IMR-90 (cell line): ENCODE data around the gene FOXO3. TPM values are rescaled to one million over a fixed set of nuclear protein-coding genes. Genes with fewer than 3 reads are reported as not detected.

ENCODE experiments used
- ATAC-seq: fragments of 200-7000 bp; cut with Tn5 transposase; 2 replicates; pipeline ENCODE4 v1.9.1; 2020; ENCODE audit warnings: low read depth, mild to moderate bottlenecking, moderate library complexity
- BruUV-seq: library from RNA; stranded (reverse); fragments of 400-500 nt; replicated peaks from 2 replicates; lab custom pipeline; 2021; lab: Mats Ljungman, UMichigan
- CTCF ChIA-PET: fragments of 300-600 bp; formaldehyde crosslinking; extraction: SDS; loops from one replicate; lab custom pipeline; 2021; ENCODE audit warnings: antibody characterized with exemption; lab: Yijun Ruan, JAX
- POLR2A ChIA-PET: fragments of 300-600 bp; sonication (Branson Sonifier 250); formaldehyde crosslinking; loops from one replicate; lab custom pipeline; 2022; ENCODE audit warnings: antibody characterized with exemption; ENCODE audit not compliant: unreplicated experiment; lab: Charles Lee
- DNase-seq: peaks from one replicate; pipeline ENCODE4 v3.0.0; 2013
- H2AFZ ChIP-seq: replicated peaks from 2 replicates; pipeline ENCODE3; 2013; ENCODE audit warnings: low read length, mild to moderate bottlenecking; ENCODE audit not compliant: poor library complexity
- H2AK5ac ChIP-seq: 2 replicates; pipeline ENCODE4 v1.6.1; 2013; ENCODE audit warnings: low read depth, low read length, inconsistent platforms
- H2AK9ac ChIP-seq: replicated peaks from 2 replicates; pipeline ENCODE3; 2013; ENCODE audit warnings: mild to moderate bottlenecking, low read depth, low read length, moderate library complexity; ENCODE audit not compliant: poor library complexity
- H2BK120ac ChIP-seq: 2 replicates; pipeline ENCODE4 v1.6.1; 2013; ENCODE audit warnings: low read depth, low read length, inconsistent platforms
- H2BK15ac ChIP-seq: 3 replicates; pipeline ENCODE4 v1.6.1; 2013; ENCODE audit warnings: low read depth, low read length, inconsistent platforms
- H2BK20ac ChIP-seq: 2 replicates; pipeline ENCODE4 v1.6.1; 2013; ENCODE audit warnings: low read depth, mild to moderate bottlenecking, inconsistent platforms, low read length, moderate library complexity
- H2BK5ac ChIP-seq: 2 replicates; pipeline ENCODE4 v1.6.1; 2013; ENCODE audit warnings: mild to moderate bottlenecking, low read depth, low read length, inconsistent platforms; ENCODE audit not compliant: poor library complexity, severe bottlenecking
- H3K14ac ChIP-seq: replicated peaks from 2 replicates; pipeline ENCODE4 v1.6.1; 2013; ENCODE audit warnings: low read depth, low read length, inconsistent platforms
- H3K18ac ChIP-seq: 2 replicates; pipeline ENCODE4 v1.6.1; 2013; ENCODE audit warnings: low read depth, low read length, control low read depth
- H3K23ac ChIP-seq: 2 replicates; pipeline ENCODE4 v1.6.1; 2013; ENCODE audit warnings: low read depth, low read length, inconsistent platforms
- H3K27ac ChIP-seq: 2 replicates; pipeline ENCODE4 v1.5.1; 2013; ENCODE audit warnings: mild to moderate bottlenecking, control low read depth, low read length; ENCODE audit not compliant: insufficient read depth
- H3K27me3 ChIP-seq: 2 replicates; pipeline ENCODE4 v1.6.1; 2013; ENCODE audit warnings: low read length; ENCODE audit not compliant: control insufficient read depth, insufficient read depth
- H3K36me3 ChIP-seq: 2 replicates; pipeline ENCODE4 v1.6.1; 2013; ENCODE audit warnings: low read length, mixed read lengths; ENCODE audit not compliant: control insufficient read depth, insufficient read depth
- H3K4ac ChIP-seq: 2 replicates; pipeline ENCODE4 v1.6.1; 2013; ENCODE audit warnings: low read depth, low read length, inconsistent platforms
- H3K4me1 ChIP-seq: 2 replicates; pipeline ENCODE4 v1.6.1; 2013; ENCODE audit warnings: low read length, mixed read lengths; ENCODE audit not compliant: control insufficient read depth, insufficient read depth
- H3K4me2 ChIP-seq: 2 replicates; pipeline ENCODE4 v1.6.1; 2013; ENCODE audit warnings: low read depth, mild to moderate bottlenecking, control low read depth, low read length, moderate library complexity
- H3K4me3 ChIP-seq: 2 replicates; pipeline ENCODE4 v1.5.1; 2013; ENCODE audit warnings: low read depth, mild to moderate bottlenecking, control low read depth, low read length, moderate library complexity; ENCODE audit not compliant: insufficient read depth
- H3K56ac ChIP-seq: 2 replicates; pipeline ENCODE4 v1.6.1; 2013; ENCODE audit warnings: low read length, inconsistent platforms; ENCODE audit not compliant: insufficient read depth; ENCODE audit errors: extremely low read depth
- H3K79me1 ChIP-seq, 2 experiments: 2 replicates each; pipeline ENCODE4 v1.6.1; 2013; ENCODE audit warnings: low read length in 2 of 2, inconsistent platforms in 1 of 2, low read depth in 1 of 2
- H3K9ac ChIP-seq: 2 replicates; pipeline ENCODE4 v1.6.1; 2013; ENCODE audit warnings: low read depth, low read length, control low read depth
- H3K9me1 ChIP-seq: 2 replicates; pipeline ENCODE4 v1.6.1; 2013; ENCODE audit warnings: low read length, inconsistent platforms; ENCODE audit not compliant: insufficient read depth
- H3K9me3 ChIP-seq: 2 replicates; pipeline ENCODE4 v1.6.1; 2013; ENCODE audit warnings: low read length; ENCODE audit not compliant: control insufficient read depth, insufficient read depth
- H4K20me1 ChIP-seq: 2 replicates; pipeline ENCODE4 v1.6.1; 2013; ENCODE audit warnings: low read length, inconsistent platforms; ENCODE audit not compliant: insufficient read depth
- H4K5ac ChIP-seq: 2 replicates; pipeline ENCODE4 v1.6.1; 2013; ENCODE audit warnings: mild to moderate bottlenecking, low read depth, low read length, control low read depth
- H4K8ac ChIP-seq, 2 experiments: 2 replicates each; pipeline ENCODE4 v1.6.1; 2013; ENCODE audit warnings: low read depth in 2 of 2, low read length in 2 of 2, control low read depth in 1 of 2, inconsistent platforms in 1 of 2
- H4K91ac ChIP-seq: 2 replicates; pipeline ENCODE4 v1.6.1; 2013; ENCODE audit warnings: low read depth, low read length, inconsistent platforms; ENCODE audit not compliant: insufficient read depth
- RAD21 ChIP-seq: IDR thresholded peaks from 2 replicates; pipeline ENCODE4 v1.6.1; 2012; ENCODE audit warnings: low read length, improper control_type of control experiment
- WGBS, 2 experiments: methylation state at CpG; one replicate each; pipeline versions ENCODE4 v1.1.5 to v1.1.7; 2013; ENCODE audit warnings: missing lambda C conversion rate in 2 of 2; ENCODE audit not compliant: insufficient read length in 1 of 2; ENCODE audit errors: extremely low coverage in 2 of 2; 5-methylcytosine and 5-hydroxymethylcytosine counted together
- dilution Hi-C: fragments of 300-500 bp; cut with HindIII; formaldehyde crosslinking; loops from one replicate; pipeline ENCODE4 v1.14.3; 2018; ENCODE audit warnings: low sequenced_read_pairs; ENCODE audit not compliant: unreplicated experiment
- in situ Hi-C: fragments of 300-500 bp; cut with MboI; formaldehyde crosslinking; loops from 3 replicates; pipeline ENCODE4 v1.14.3; 2019; ENCODE audit warnings: low sequenced_read_pairs, inconsistent platforms, mixed read lengths
- intact Hi-C: fragments of 100-400 bp; cut with micrococcal nuclease; formaldehyde crosslinking; loops from 2 replicates; pipeline ENCODE4 v1.10.0; 2022
- polyA plus RNA-seq, 3 experiments: library from polyadenylated mRNA; depleted of rRNA; stranded (reverse); fragments of >200 nt; gene quantifications; 2 replicates each; pipeline ENCODE4 v1.2.3, GENCODE V29; 2012; ENCODE audit warnings: low replicate concordance in 1 of 3
- total RNA-seq: library from RNA; depleted of rRNA; stranded (reverse); fragments of >200 nt; gene quantifications from 2 replicates; pipeline ENCODE4 v1.2.3, GENCODE V29; 2012
- TF ChIP-seq, protein P1 (sequence below): conservative IDR thresholded peaks from 2 replicates; pipeline ENCODE4 v1.5.1; 2012; ENCODE audit warnings: mild to moderate bottlenecking, low read depth, low read length, improper control_type of control experiment

The FOXO3 gene
- total and polyA plus RNA-seq, 2 of the 4 experiments (the other 2 are of a cell fraction): 17.5 to 38.7 TPM

DNA sequence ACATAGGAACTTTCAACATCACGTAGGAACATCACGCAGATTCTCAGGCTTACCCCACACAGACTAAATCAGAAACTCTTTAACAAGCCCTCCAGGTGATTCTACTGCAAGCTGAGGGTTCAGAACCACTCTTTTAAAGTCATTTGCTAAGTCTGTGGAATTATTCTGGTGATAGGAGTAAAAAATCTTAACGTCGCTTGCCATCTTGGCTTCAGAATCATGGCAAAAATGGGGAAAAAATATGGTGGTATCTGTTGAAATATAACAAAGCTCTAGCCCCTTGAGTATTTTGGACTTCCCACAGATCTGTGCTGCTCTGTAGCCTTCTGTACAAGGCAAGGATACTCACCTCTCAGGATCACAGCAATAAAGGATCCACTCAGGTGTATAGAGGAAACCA lies 17.4 kb downstream of the FOXO3 start:
- peak overlapping the region; percentile 15; the same call in 1 of the 2 replicates for H3K27ac ChIP-seq
- H3K9me1 ChIP-seq: peaks cover 34% of the 10 kb centered on the region
- peak overlapping the region; percentile 39 for H2BK5ac ChIP-seq
- ATAC-seq (no peak), DNase-seq (no peak)
- H3K27me3 ChIP-seq: no peaks in the 10 kb centered on the region
- 100% methylated on average over 2 of the region's 4 CpGs; no CpG with 5 or more reads in 1 of the 2 experiments for WGBS, 2 experiments
- no peak overlapping the region; the same call in 1 of the 2 replicates for H3K4ac ChIP-seq
- no peaks in the 10 kb centered on the region for H3K9me3 ChIP-seq
- H2BK120ac ChIP-seq: no peak overlapping the region
- H3K14ac ChIP-seq: no peak overlapping the region
- TF ChIP-seq, protein P1, sequence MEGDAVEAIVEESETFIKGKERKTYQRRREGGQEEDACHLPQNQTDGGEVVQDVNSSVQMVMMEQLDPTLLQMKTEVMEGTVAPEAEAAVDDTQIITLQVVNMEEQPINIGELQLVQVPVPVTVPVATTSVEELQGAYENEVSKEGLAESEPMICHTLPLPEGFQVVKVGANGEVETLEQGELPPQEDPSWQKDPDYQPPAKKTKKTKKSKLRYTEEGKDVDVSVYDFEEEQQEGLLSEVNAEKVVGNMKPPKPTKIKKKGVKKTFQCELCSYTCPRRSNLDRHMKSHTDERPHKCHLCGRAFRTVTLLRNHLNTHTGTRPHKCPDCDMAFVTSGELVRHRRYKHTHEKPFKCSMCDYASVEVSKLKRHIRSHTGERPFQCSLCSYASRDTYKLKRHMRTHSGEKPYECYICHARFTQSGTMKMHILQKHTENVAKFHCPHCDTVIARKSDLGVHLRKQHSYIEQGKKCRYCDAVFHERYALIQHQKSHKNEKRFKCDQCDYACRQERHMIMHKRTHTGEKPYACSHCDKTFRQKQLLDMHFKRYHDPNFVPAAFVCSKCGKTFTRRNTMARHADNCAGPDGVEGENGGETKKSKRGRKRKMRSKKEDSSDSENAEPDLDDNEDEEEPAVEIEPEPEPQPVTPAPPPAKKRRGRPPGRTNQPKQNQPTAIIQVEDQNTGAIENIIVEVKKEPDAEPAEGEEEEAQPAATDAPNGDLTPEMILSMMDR: no peak
- TF ChIP-seq RAD21: no peak
- H3K4me1 ChIP-seq: peaks cover 32% of the 10 kb centered on the region
- no peak overlapping the region for H3K4me3 ChIP-seq
- H2BK15ac ChIP-seq: no peak overlapping the region
- H3K36me3 ChIP-seq: peaks cover 3% of the 10 kb centered on the region
- no peak overlapping the region for H2AK9ac ChIP-seq
- no peak overlapping the region for H3K23ac ChIP-seq
- H4K20me1 ChIP-seq: peaks cover 86% of the 10 kb centered on the region
- no peak overlapping the region for H2AK5ac ChIP-seq
- H3K4me2 ChIP-seq: peak overlapping the region; percentile 51; the same call in 1 of the 2 replicates
- no TSS peak for BruUV-seq
- ChIA-PET CTCF (interaction anchor here (0.6 kb wide), 1 partner anchor 10 kb away, joined by 3 read pairs; no protein-coding TSS in a partner anchor), POLR2A (no interaction called here)
- no peak overlapping the region for H3K9ac ChIP-seq
- no peak overlapping the region for H4K5ac ChIP-seq
- dilution Hi-C loops: no loop called here
- no peak overlapping the region for H2BK20ac ChIP-seq
- in situ Hi-C loops: no loop called here
- H3K18ac ChIP-seq: no peak overlapping the region
- no peak overlapping the region for H2AFZ ChIP-seq
- H3K56ac ChIP-seq: no peak overlapping the region
- no peak overlapping the region for H4K91ac ChIP-seq
- intact Hi-C loops: loop anchor here (5.0 kb wide), 1 partner anchor 204 kb away; no protein-coding TSS in a partner anchor
- peaks cover 25 to 81% of the 10 kb centered on the region in 2 experiments for H3K79me1 ChIP-seq
- H4K8ac ChIP-seq: no peak overlapping the region
